ENCODE data around the gene HOXA7.

- TF ChIP-seq CTCF (IDR thresholded peaks at IDR 0.05) (no peak), POLR2A (IDR thresholded peaks at IDR 0.05) (no peak), EP300 (IDR thresholded peaks at IDR 0.05) (no peak)
Measured at GRCh38 chr7:27158436-27159265, 2.2 kb upstream of the HOXA7 start.
